Measurements from ENCODE around the gene ALOX12B. TPM values are rescaled to one million over a fixed set of nuclear protein-coding genes. Genes with fewer than 3 reads are reported as not detected.

Gene ALOX12B
- polyA plus RNA-seq, 1 of the 3 experiments (the other 2 are of a cell fraction): 0.20 TPM

GRCh38 chr17:8067806-8068205 is 19.7 kb downstream of the ALOX12B start:
- no peak overlapping the region for H3K4me2 ChIP-seq
- H3K4me1 ChIP-seq (ENCODE audit: control insufficient read depth in 1 of 2, insufficient read depth in 2 of 2, low read depth in 1 of 2, low read length in 1 of 2): peaks cover 0 to 2% of the 10 kb centered on the region in 2 experiments; a peak in 1 of 4 replicates
- no peak overlapping the region for H3K27ac ChIP-seq (ENCODE audit: low read depth in 2 of 2, low read length in 1 of 2)
- H3K9me2 ChIP-seq: no peaks in the 10 kb centered on the region
- no peak overlapping the region for H3K4me3 ChIP-seq (ENCODE audit: low read depth in 2 of 2, low read length in 1 of 2)
- ChIA-PET POLR2A (no interaction called here), CTCF (interaction anchor here (0.6 to 20.8 kb wide), 3 partner anchors 9 to 52 kb away, joined by 3 to 390 read pairs (median 20); no protein-coding TSS in a partner anchor)
- no peak overlapping the region for H2AFZ ChIP-seq (ENCODE audit: low read depth)
- 50% methylated on average over 4 of the region's 4 CpGs for WGBS (ENCODE audit: low lambda C conversion rate)
- no peaks in the 10 kb centered on the region for H3F3A ChIP-seq (replicated peaks; ENCODE audit: insufficient read depth)
- peaks cover 75% of the 10 kb centered on the region for H3K27me3 ChIP-seq (ENCODE audit: insufficient read depth)
- TF ChIP-seq CHD2 (IDR thresholded peaks at IDR 0.05; ENCODE audit: low read length, partially characterized antibody) (no peak), FOSL2 (IDR thresholded peaks at IDR 0.05; ENCODE audit: borderline replicate concordance, low read depth) (no peak), ZBTB33 (IDR thresholded peaks at IDR 0.05; ENCODE audit: borderline replicate concordance, low read depth) (no peak), USF2 (IDR thresholded peaks at IDR 0.05; ENCODE audit: borderline replicate concordance, low read depth, low read length) (no peak), EP300 (IDR thresholded peaks at IDR 0.05; ENCODE audit: borderline replicate concordance in 1 of 2, low read depth in 1 of 2, low read length in 1 of 2) (no peak), RFX5 (IDR thresholded peaks at IDR 0.05; ENCODE audit: low read length) (no peak), SIN3A (IDR thresholded peaks at IDR 0.05; ENCODE audit: borderline replicate concordance, low read depth, low read length) (no peak), USF1 (IDR thresholded peaks at IDR 0.05; ENCODE audit: borderline replicate concordance, low read depth) (no peak), YY1 (IDR thresholded peaks at IDR 0.05; ENCODE audit: low read depth) (no peak), JUND (IDR thresholded peaks at IDR 0.05) (no peak), SMC3 (IDR thresholded peaks at IDR 0.05; ENCODE audit: low read depth, low read length) (no peak), TCF12 (IDR thresholded peaks at IDR 0.05) (no peak), FOXJ3 (CRISPR knock-in tag; IDR thresholded peaks at IDR 0.05) (no peak), MEF2A (IDR thresholded peaks at IDR 0.05; ENCODE audit: borderline replicate concordance, low read depth) (no peak)
- DNase-seq: no peak
- H3K9me3 ChIP-seq: no peaks in the 10 kb centered on the region
- H3K79me2 ChIP-seq (ENCODE audit: insufficient read depth): no peaks in the 10 kb centered on the region
- no peak overlapping the region for H3K9ac ChIP-seq
- H4K20me1 ChIP-seq (ENCODE audit: insufficient read depth): no peaks in the 10 kb centered on the region
- H3K36me3 ChIP-seq (replicated peaks in 1 of 2; ENCODE audit: control insufficient read depth in 1 of 2, insufficient read depth in 2 of 2, low read length in 1 of 2): no peaks in the 10 kb centered on the region
